HG03342 (cell line): ENCODE measurements around the gene CATSPERZ.

Experiments used
- ATAC-seq: cut with Tn5 transposase; IDR thresholded peaks from one replicate; pipeline ENCODE4 v1.9.1; 2021; ENCODE audit warnings: mild to moderate bottlenecking, moderate library complexity; ENCODE audit not compliant: unreplicated experiment

CATSPERZ gene

GRCh38 chr11:64352995-64353714 is 53.0 kb downstream of the CATSPERZ start:
- no peak for ATAC-seq

- no peak for ATAC-seq
These were observed 53.8 kb downstream of the CATSPERZ start for GRCh38 chr11:64353715-64354506.
